IPS-NIHi7 (cell line): ENCODE measurements around the gene FAM193A.
"Not testable (repeated sequence)": the region's sequence is repeated elsewhere in the genome, so short reads cannot be mapped to it uniquely, and the experiment has no call there.

Experiments
- DNase-seq: peaks from one replicate; pipeline ENCODE4 v3.0.0; 2012; ENCODE audit warnings: mixed read lengths; ENCODE audit errors: extremely low spot score

FAM193A gene

GRCh38 chr4:2516635-2517034, 19.8 kb upstream of the FAM193A start:
- no peak for DNase-seq

GRCh38 chr4:2526559-2526958, 9.9 kb upstream of the FAM193A start:
- DNase-seq, result no peak

GRCh38 chr4:2534904-2535375, 1.5 kb upstream of the FAM193A start:
- DNase-seq, result peak; percentile 8

GRCh38 chr4:2535376-2536192, 863 bp upstream of the FAM193A start:
- peak; percentile 39 for DNase-seq

- DNase-seq, result peak; percentile 22
These were observed 774 bp downstream of the FAM193A start for GRCh38 chr4:2537011-2537830.

GRCh38 chr4:2543580-2544191, 7.2 kb downstream of the FAM193A start:
- DNase-seq, result not testable (repeated sequence)

GRCh38 chr4:2545321-2546013, 9.0 kb downstream of the FAM193A start:
- no peak for DNase-seq

GRCh38 chr4:2546286-2546823, 9.9 kb downstream of the FAM193A start:
- DNase-seq, result no peak

- DNase-seq, result not testable (repeated sequence)
These were observed 10.7 kb downstream of the FAM193A start for GRCh38 chr4:2546961-2547691.

- DNase-seq, result no peak
These were observed 14.7 kb downstream of the FAM193A start for GRCh38 chr4:2551118-2551517.

- no peak for DNase-seq
These were observed 16.4 kb downstream of the FAM193A start for GRCh38 chr4:2552806-2553205.

GRCh38 chr4:2558301-2558700, 21.9 kb downstream of the FAM193A start:
- DNase-seq, result no peak

- no peak for DNase-seq
These were observed 23.7 kb downstream of the FAM193A start for GRCh38 chr4:2560167-2560566.

GRCh38 chr4:2565533-2565932, 29.1 kb downstream of the FAM193A start:
- DNase-seq, result no peak

- DNase-seq, result no peak
These were observed 33.6 kb downstream of the FAM193A start for GRCh38 chr4:2570036-2570435.

GRCh38 chr4:2570551-2571222, 34.2 kb downstream of the FAM193A start:
- DNase-seq, result no peak

GRCh38 chr4:2572076-2572475, 35.6 kb downstream of the FAM193A start:
- DNase-seq, result no peak

- DNase-seq, result no peak
These were observed 36.4 kb downstream of the FAM193A start for GRCh38 chr4:2572866-2573265.

GRCh38 chr4:2574009-2574408, 37.6 kb downstream of the FAM193A start:
- DNase-seq, result no peak

- no peak for DNase-seq
These were observed 38.4 kb downstream of the FAM193A start for GRCh38 chr4:2574863-2575262.
